Mucosa of descending colon (tissue), 3 donors: ENCODE data around the gene CEP112. TPM values are rescaled to one million over a fixed set of nuclear protein-coding genes. Genes with fewer than 3 reads are reported as not detected.

Source experiments
- ATAC-seq: fragments of 200-7000 bp; cut with Tn5 transposase; one replicate; pipeline ENCODE4 v1.9.1; 2020; ENCODE audit warnings: mild to moderate bottlenecking, moderate library complexity
- DNase-seq, 3 donors: peaks; one replicate each; pipeline ENCODE4 v3.0.0-alpha.2; 2020
- H3K36me3 ChIP-seq: fragments of 200-600 bp; one replicate; pipeline ENCODE4 v1.8.0; 2021; ENCODE audit warnings: low read depth, mild to moderate bottlenecking
- H3K4me1 ChIP-seq: fragments of 200-600 bp; one replicate; pipeline ENCODE4 v1.8.0; 2021; ENCODE audit warnings: low read depth, mild to moderate bottlenecking
- H3K4me3 ChIP-seq: fragments of 200-600 bp; one replicate; pipeline ENCODE4 v1.8.0; 2021; ENCODE audit warnings: mild to moderate bottlenecking
- H3K9me3 ChIP-seq: fragments of 200-600 bp; one replicate; pipeline ENCODE4 v1.8.0; 2021; ENCODE audit warnings: mild to moderate bottlenecking
- intact Hi-C, 2 donors: fragments of 100-400 bp; cut with DNase I in 1 of 2; cut with micrococcal nuclease in 1 of 2; formaldehyde crosslinking; loops; one replicate each; pipeline versions ENCODE4 v1.11.0 to v1.11.1; 2022; cut with DNase I, micrococcal nuclease
- total RNA-seq, 3 donors: library from RNA; stranded (reverse); fragmentation: NEBNext Ultra II Directional in 2 of 3; extraction: Animal tissue kit (Norgen Biotek cat#: 25700) in 2 of 3; gene quantifications; one replicate each; pipeline versions ENCODE4 v1.2.1 to v1.2.4, GENCODE V29; 2021 to 2023
- TF ChIP-seq, protein P1 (sequence below): fragments of 200-600 bp; IDR thresholded peaks from one replicate; pipeline ENCODE4 v1.8.0; 2022; ENCODE audit warnings: antibody characterized with exemption, mild to moderate bottlenecking
- donor health status: DM: no; HTN: no; CAD: no; lungs with moderate emphysema.
- donor health status: DM: no; HTN: no; CAD: no.
- donor health status: DM: no; HTN: yes; CAD: no.

CEP112 gene
- total RNA-seq, 3 donors from 2014 or later: 6.3 to 18.5 (median 7.0) TPM

DNA sequence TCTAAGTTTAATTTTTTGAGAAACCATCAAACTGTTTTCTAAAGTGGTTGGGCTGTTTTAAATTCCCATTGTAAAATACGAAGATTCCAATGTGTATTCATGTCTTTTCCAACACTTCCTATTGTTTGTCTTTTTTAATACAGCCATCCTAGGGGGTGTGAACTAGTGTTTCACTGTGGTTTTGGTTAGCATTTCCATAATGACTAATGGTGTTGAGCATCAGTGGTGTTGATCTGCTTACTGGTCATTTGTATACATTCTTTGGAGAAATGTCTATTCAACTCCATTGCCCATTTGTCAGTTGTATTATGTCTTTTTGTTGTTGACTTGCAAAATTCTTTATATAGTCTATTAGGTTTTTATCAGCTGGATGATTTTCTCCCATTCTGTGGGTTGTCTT lies 391.3 kb downstream of the CEP112 start:
- Histone ChIP-seq H3K4me1 (no peaks in the 10 kb centered on the region), H3K9me3 (peaks cover 9% of the 10 kb centered on the region), H3K4me3 (no peak overlapping the region), H3K36me3 (no peaks in the 10 kb centered on the region)
- intact Hi-C loops: no loop called here
- TF ChIP-seq, protein P1, sequence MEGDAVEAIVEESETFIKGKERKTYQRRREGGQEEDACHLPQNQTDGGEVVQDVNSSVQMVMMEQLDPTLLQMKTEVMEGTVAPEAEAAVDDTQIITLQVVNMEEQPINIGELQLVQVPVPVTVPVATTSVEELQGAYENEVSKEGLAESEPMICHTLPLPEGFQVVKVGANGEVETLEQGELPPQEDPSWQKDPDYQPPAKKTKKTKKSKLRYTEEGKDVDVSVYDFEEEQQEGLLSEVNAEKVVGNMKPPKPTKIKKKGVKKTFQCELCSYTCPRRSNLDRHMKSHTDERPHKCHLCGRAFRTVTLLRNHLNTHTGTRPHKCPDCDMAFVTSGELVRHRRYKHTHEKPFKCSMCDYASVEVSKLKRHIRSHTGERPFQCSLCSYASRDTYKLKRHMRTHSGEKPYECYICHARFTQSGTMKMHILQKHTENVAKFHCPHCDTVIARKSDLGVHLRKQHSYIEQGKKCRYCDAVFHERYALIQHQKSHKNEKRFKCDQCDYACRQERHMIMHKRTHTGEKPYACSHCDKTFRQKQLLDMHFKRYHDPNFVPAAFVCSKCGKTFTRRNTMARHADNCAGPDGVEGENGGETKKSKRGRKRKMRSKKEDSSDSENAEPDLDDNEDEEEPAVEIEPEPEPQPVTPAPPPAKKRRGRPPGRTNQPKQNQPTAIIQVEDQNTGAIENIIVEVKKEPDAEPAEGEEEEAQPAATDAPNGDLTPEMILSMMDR: no peak
- DNase-seq (no peak), ATAC-seq (no peak)

DNA sequence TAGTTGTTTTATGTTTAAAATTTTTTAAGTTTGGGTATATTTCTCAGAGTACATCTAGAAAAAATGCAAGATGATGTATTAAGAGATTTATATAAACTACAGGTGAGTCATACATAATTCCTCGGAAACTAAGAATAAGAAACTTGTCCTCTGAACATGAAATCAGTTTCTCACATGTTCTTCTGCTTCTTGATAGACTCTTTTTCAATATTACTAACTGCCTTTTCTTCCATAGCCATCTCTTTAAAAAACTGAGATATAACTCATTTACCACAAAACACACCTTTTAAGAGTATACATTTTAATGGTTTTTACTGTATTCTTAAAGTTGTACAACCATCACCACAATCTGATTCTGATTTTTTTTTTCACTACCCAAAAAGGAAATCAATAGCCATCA lies 392.1 kb downstream of the CEP112 start:
- no peaks in the 10 kb centered on the region for H3K4me1 ChIP-seq
- H3K36me3 ChIP-seq: no peaks in the 10 kb centered on the region
- intact Hi-C loops: no loop called here
- no peak for ATAC-seq
- H3K9me3 ChIP-seq: peaks cover 9% of the 10 kb centered on the region
- TF ChIP-seq, protein P1: no peak
- no peak for DNase-seq
- H3K4me3 ChIP-seq: no peak overlapping the region

DNA sequence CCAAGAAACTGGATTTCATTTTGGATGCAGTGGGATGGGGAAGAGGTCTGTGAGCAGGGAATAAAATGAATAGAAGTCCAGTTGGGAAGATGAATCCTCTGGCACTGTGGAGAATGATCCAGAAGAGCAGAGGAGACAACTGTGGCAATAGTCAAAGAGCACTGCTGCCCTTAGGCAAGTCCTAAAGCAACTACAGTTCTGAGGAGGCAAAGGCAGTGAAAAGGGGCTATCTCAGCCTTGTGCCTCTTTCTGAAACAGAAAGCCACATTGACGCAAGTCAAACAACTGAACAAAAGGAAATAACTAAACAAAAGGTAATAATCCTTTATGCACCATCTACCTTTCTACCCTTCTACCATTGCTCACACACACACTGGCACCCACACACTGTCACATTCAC lies 392.5 kb downstream of the CEP112 start:
- ATAC-seq (no peak), DNase-seq (no peak)
- Histone ChIP-seq H3K4me1 (no peaks in the 10 kb centered on the region), H3K4me3 (no peak overlapping the region), H3K9me3 (peaks cover 9% of the 10 kb centered on the region), H3K36me3 (no peaks in the 10 kb centered on the region)
- intact Hi-C loops: no loop called here
- TF ChIP-seq, protein P1: no peak

DNA sequence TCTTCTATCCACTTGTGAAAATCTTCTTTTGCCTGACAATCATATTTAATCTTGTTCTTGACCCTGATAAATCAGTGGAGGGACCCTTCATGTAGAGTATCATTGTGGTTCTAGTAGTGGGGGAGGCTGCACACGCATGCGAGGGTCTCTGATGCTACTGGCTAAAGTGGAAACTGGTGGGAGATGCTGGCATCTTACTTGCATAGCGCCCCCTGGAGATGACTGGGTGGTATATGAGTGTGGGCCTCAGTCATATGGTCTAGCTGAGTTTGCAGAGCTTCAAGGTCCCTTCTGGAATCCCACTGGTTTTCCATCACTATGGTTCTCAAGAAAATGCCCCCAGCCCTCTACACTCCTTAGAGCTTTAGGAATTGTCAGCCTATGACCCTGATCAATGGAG lies 394.1 kb downstream of the CEP112 start:
- TF ChIP-seq, protein P1: no peak
- DNase-seq (peak in 1 of 3 donors; percentile 33), ATAC-seq (no peak)
- intact Hi-C loops: no loop called here
- peaks cover 9% of the 10 kb centered on the region for H3K9me3 ChIP-seq
- no peaks in the 10 kb centered on the region for H3K4me1 ChIP-seq
- H3K4me3 ChIP-seq: no peak overlapping the region
- H3K36me3 ChIP-seq: no peaks in the 10 kb centered on the region

GRCh38 chr17:65797101-65797500 lies 394.8 kb downstream of the CEP112 start:
- Histone ChIP-seq H3K4me3 (no peak overlapping the region), H3K9me3 (peaks cover 9% of the 10 kb centered on the region), H3K4me1 (no peaks in the 10 kb centered on the region), H3K36me3 (no peaks in the 10 kb centered on the region)
- TF ChIP-seq, protein P1: no peak
- ATAC-seq (no peak), DNase-seq (no peak)
- intact Hi-C loops: no loop called here

- Histone ChIP-seq H3K9me3 (no peaks in the 10 kb centered on the region), H3K4me3 (no peak overlapping the region), H3K4me1 (no peaks in the 10 kb centered on the region), H3K36me3 (no peaks in the 10 kb centered on the region)
- TF ChIP-seq, protein P1: peak; percentile 11
- intact Hi-C loops: no loop called here
- peak in 2 of 3 donors; percentile 28 to 52 for DNase-seq
- peak; percentile 77 for ATAC-seq
Measured at GRCh38 chr17:65794572-65794971, 397.4 kb downstream of the CEP112 start.
